Measurements from ENCODE around the gene SEC14L5. TPM values are rescaled to one million over a fixed set of nuclear protein-coding genes. Genes with fewer than 3 reads are reported as not detected.
A peak's percentile ranks its signal among the peaks of the same experiment; 100 is the strongest.

Gene SEC14L5
- total RNA-seq, 4 donors from 2014 or later, result 1.0 to 1.8 (median 1.4) TPM

GRCh38 chr16:4984174-4984990, 26.3 kb downstream of the SEC14L5 start:
- Histone ChIP-seq H3K9me3 (no peaks in the 10 kb centered on the region), H3K4me1 (peaks cover 9% of the 10 kb centered on the region), H3K4me3 (no peak overlapping the region), H3K27me3 (peaks cover 24% of the 10 kb centered on the region), H3K27ac (no peak overlapping the region), H3K36me3 (no peaks in the 10 kb centered on the region)
- WGBS, result 74% methylated on average over 5 of the region's 5 CpGs
- TF ChIP-seq POLR2A (IDR thresholded peaks at IDR 0.05) (no peak), EP300 (IDR thresholded peaks at IDR 0.05) (no peak), POLR2AphosphoS5 (IDR thresholded peaks at IDR 0.05) (no peak)
- TF ChIP-seq, protein P1, sequence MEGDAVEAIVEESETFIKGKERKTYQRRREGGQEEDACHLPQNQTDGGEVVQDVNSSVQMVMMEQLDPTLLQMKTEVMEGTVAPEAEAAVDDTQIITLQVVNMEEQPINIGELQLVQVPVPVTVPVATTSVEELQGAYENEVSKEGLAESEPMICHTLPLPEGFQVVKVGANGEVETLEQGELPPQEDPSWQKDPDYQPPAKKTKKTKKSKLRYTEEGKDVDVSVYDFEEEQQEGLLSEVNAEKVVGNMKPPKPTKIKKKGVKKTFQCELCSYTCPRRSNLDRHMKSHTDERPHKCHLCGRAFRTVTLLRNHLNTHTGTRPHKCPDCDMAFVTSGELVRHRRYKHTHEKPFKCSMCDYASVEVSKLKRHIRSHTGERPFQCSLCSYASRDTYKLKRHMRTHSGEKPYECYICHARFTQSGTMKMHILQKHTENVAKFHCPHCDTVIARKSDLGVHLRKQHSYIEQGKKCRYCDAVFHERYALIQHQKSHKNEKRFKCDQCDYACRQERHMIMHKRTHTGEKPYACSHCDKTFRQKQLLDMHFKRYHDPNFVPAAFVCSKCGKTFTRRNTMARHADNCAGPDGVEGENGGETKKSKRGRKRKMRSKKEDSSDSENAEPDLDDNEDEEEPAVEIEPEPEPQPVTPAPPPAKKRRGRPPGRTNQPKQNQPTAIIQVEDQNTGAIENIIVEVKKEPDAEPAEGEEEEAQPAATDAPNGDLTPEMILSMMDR (IDR thresholded peaks at IDR 0.05), result no peak
- no peak for DNase-seq (ENCODE audit: low spot score in 2 of 2)

DNA sequence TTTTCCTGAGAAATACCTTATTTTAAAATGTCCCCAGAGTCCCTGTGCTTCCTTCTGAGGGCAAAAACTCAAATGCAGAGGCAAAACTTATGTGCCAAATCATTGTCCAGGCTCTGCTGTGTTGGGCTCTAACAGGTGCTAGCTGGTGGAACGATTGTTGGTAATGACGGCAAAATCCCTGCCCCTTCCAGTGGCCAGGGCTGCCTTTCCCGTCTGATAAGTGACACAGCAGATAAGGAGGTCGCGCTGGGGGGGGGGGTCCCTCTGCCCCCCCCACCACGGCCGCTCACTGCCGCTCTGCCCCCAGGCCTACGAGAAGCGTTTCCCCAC, 29.1 kb downstream of the SEC14L5 start:
- WGBS, result 15% methylated on average over 5 of the region's 10 CpGs
- Histone ChIP-seq H3K27ac (no peak overlapping the region), H3K27me3 (peaks cover 34% of the 10 kb centered on the region), H3K4me1 (peaks cover 9% of the 10 kb centered on the region), H3K9me3 (no peaks in the 10 kb centered on the region), H3K36me3 (no peaks in the 10 kb centered on the region), H3K4me3 (no peak overlapping the region)
- DNase-seq (ENCODE audit: low spot score in 2 of 2), result no peak
- TF ChIP-seq POLR2AphosphoS5 (IDR thresholded peaks at IDR 0.05), result no peak
- no peak for TF ChIP-seq EP300 (IDR thresholded peaks at IDR 0.05)
- TF ChIP-seq, protein P1 (IDR thresholded peaks at IDR 0.05), result no peak
- TF ChIP-seq POLR2A (IDR thresholded peaks at IDR 0.05), result no peak

GRCh38 chr16:4987580-4988374, 29.6 kb downstream of the SEC14L5 start:
- no peak overlapping the region for H3K27ac ChIP-seq
- peaks cover 9% of the 10 kb centered on the region for H3K4me1 ChIP-seq
- TF ChIP-seq EP300 (IDR thresholded peaks at IDR 0.05) (no peak), POLR2AphosphoS5 (IDR thresholded peaks at IDR 0.05) (no peak), POLR2A (IDR thresholded peaks at IDR 0.05) (no peak)
- TF ChIP-seq, protein P1 (IDR thresholded peaks at IDR 0.05), result no peak
- H3K9me3 ChIP-seq, result no peaks in the 10 kb centered on the region
- DNase-seq (ENCODE audit: low spot score in 2 of 2), result no peak
- H3K27me3 ChIP-seq, result peaks cover 32% of the 10 kb centered on the region
- WGBS, result 14% methylated on average over 46 of the region's 60 CpGs
- H3K36me3 ChIP-seq, result no peaks in the 10 kb centered on the region
- H3K4me3 ChIP-seq, result peak overlapping the region; percentile 11

DNA sequence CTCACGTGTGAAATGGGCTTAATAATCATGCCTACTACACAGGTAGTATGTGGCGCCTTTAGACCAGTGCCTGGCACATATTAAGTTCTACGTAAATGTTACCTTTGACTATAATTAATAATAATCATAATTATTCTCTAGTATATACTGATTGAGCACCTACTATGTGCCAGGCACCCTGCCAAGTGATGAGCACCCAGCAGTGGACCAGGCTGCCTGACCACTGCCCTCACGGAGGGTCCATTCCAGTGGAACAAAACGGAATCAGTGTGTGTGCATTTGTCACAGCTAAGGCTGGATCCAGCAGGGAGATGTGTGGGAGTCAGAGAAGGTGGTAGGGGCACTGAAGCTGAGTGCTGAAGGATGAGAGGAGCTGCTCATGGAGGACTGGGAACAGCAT, 30.5 kb downstream of the SEC14L5 start:
- Histone ChIP-seq H3K36me3 (no peaks in the 10 kb centered on the region), H3K4me1 (peaks cover 9% of the 10 kb centered on the region), H3K27me3 (peaks cover 32% of the 10 kb centered on the region), H3K27ac (no peak overlapping the region), H3K4me3 (no peak overlapping the region), H3K9me3 (no peaks in the 10 kb centered on the region)
- WGBS, result 96% methylated on average over 5 of the region's 5 CpGs
- TF ChIP-seq POLR2AphosphoS5 (IDR thresholded peaks at IDR 0.05) (no peak), POLR2A (IDR thresholded peaks at IDR 0.05) (no peak), EP300 (IDR thresholded peaks at IDR 0.05) (no peak)
- TF ChIP-seq, protein P1 (IDR thresholded peaks at IDR 0.05), result no peak
- DNase-seq (ENCODE audit: low spot score in 2 of 2), result no peak

GRCh38 chr16:4989391-4990006, 31.4 kb downstream of the SEC14L5 start:
- Histone ChIP-seq H3K27ac (no peak overlapping the region), H3K27me3 (peaks cover 32% of the 10 kb centered on the region), H3K36me3 (no peaks in the 10 kb centered on the region), H3K4me1 (peaks cover 9% of the 10 kb centered on the region), H3K4me3 (no peak overlapping the region), H3K9me3 (no peaks in the 10 kb centered on the region)
- WGBS, result 85% methylated on average over 9 of the region's 9 CpGs
- TF ChIP-seq POLR2AphosphoS5 (IDR thresholded peaks at IDR 0.05) (no peak), EP300 (IDR thresholded peaks at IDR 0.05) (no peak), POLR2A (IDR thresholded peaks at IDR 0.05) (no peak)
- TF ChIP-seq, protein P1 (IDR thresholded peaks at IDR 0.05), result no peak
- no peak for DNase-seq (ENCODE audit: low spot score in 2 of 2)

Data from suprapubic skin (tissue), 4 donors.